Thyroid gland (tissue), 4 donors: ENCODE results near the gene KANK3.

ENCODE experiments used
- CTCF ChIP-seq, 6 experiments: fragments of 200-600 bp in 3 of 6; fragments of 450-650 bp in 3 of 6; sonication (generic) in 3 of 6; IDR thresholded peaks; one replicate each; pipeline ENCODE4 v1.5.1; 2016 to 2019; ENCODE audit warnings: antibody characterized with exemption in 6 of 6, mild to moderate bottlenecking in 2 of 6, inconsistent platforms in 1 of 6, moderate library complexity in 1 of 6
- POLR2A ChIP-seq, 2 donors: fragments of 450-650 bp; IDR thresholded peaks; one replicate each; pipeline ENCODE4 v1.6.1; 2017; ENCODE audit warnings: antibody characterized with exemption in 2 of 2, mild to moderate bottlenecking in 2 of 2, moderate library complexity in 1 of 2

GRCh38 chr19:8355631-8356402, 12.8 kb upstream of the KANK3 start:
- TF ChIP-seq CTCF (IDR thresholded peaks at IDR 0.05) (no peak), POLR2A (IDR thresholded peaks at IDR 0.05) (no peak)
